ENCODE measurements around the gene GPLD1.

DNA sequence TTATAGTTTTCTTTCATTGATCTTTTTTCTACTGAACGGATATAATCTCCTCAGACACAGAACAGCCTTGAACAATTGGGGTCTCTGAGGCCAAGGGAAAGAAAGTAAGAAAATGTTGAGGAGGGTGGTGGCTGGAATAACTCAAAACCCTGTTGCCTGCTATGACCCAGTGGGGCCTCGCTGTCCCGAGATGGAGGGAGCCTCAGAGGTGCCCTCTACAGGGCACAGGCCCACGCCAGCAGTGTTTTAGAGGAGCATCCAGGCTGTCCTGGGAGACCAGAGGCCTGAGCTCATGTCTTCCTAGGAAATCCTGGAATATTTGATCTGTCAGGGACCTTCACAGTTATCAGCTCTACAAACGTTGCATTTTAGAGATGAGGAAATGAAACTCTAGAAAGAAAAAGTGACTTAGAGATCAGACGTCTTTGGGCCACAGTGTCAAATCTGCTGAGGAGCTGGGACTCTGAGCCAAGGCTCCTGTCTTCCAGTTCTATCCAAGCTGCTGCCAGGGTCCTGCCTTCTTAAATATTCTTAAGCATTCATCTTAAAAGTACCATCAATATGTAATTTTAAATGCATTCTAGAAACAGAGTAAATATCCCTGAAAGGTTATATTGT lies 31.7 kb upstream of the GPLD1 start:
- TF ChIP-seq GATA3 (IDR thresholded peaks at IDR 0.05; ENCODE audit: low read depth, low read length) (no peak), GATA2 (IDR thresholded peaks at IDR 0.05; ENCODE audit: low read depth, low read length) (no peak)
